OCI-LY3 (cell line): Measurements from ENCODE around the gene C2orf76.

Experiments
- H2AFZ ChIP-seq: fragments of 200-600, 300-600 bp; shearing (Covaris generic); 2 replicates; pipeline ENCODE4 v1.6.0; 2014; ENCODE audit warnings: antibody characterized with exemption, low read depth, low read length
- H3K27ac ChIP-seq: fragments of 200-600, 300-600 bp; sonication (generic); 2 replicates; pipeline ENCODE4 v1.5.1; 2014; ENCODE audit warnings: mild to moderate bottlenecking, low read length, moderate library complexity, mixed read lengths
- H3K27me3 ChIP-seq: fragments of 200-600, 300-600 bp; sonication (generic); 2 replicates; pipeline ENCODE4 v1.6.1; 2014; ENCODE audit warnings: low read depth, low read length, mixed read lengths
- H3K36me3 ChIP-seq: fragments of 200-600, 300-600 bp; sonication (generic); replicated peaks from 2 replicates; pipeline ENCODE3; 2014; ENCODE audit warnings: low read depth, low read length, mixed read lengths
- H3K4me1 ChIP-seq: fragments of 300-600, 200-600 bp; sonication (generic); 2 replicates; pipeline ENCODE4 v1.6.1; 2014; ENCODE audit warnings: low read length, mixed read lengths
- H3K4me2 ChIP-seq: fragments of 200-600, 300-600 bp; sonication (generic); 2 replicates; pipeline ENCODE4 v1.6.1; 2014; ENCODE audit warnings: low read length, mixed read lengths
- H3K4me3 ChIP-seq: fragments of 300-600, 200-600 bp; sonication (generic); 2 replicates; pipeline ENCODE4 v1.5.1; 2014; ENCODE audit warnings: antibody characterized with exemption, mild to moderate bottlenecking, low read length, moderate library complexity
- H3K79me2 ChIP-seq: fragments of 300-600, 200-600 bp; shearing (Covaris generic); 2 replicates; pipeline ENCODE4 v1.6.1; 2014; ENCODE audit warnings: mild to moderate bottlenecking, low read length, mixed read lengths
- H3K9ac ChIP-seq: fragments of 300-600, 200-600 bp; shearing (Covaris generic); 2 replicates; pipeline ENCODE4 v1.6.0; 2014; ENCODE audit warnings: mild to moderate bottlenecking, low read length, moderate library complexity
- H3K9me3 ChIP-seq: fragments of 200-600, 300-600 bp; shearing (Covaris generic); 2 replicates; pipeline ENCODE4 v1.6.1; 2014; ENCODE audit warnings: low read length, mixed read lengths; ENCODE audit not compliant: insufficient read depth
- H4K20me1 ChIP-seq: fragments of 200-600, 300-600 bp; sonication (generic); 2 replicates; pipeline ENCODE4 v1.6.1; 2016; ENCODE audit warnings: low read length, mixed read lengths; ENCODE audit not compliant: insufficient read depth
- EZH2phosphoT487 ChIP-seq: fragments of 200-600 bp; shearing (Covaris generic); IDR thresholded peaks from 2 replicates; pipeline ENCODE4 v1.6.1; 2018; ENCODE audit warnings: antibody characterized with exemption, mixed run types, low read depth
- TF ChIP-seq, protein P1 (sequence below): fragments of 200-600, 300-600 bp; sonication (generic); IDR thresholded peaks from 2 replicates; pipeline ENCODE4 v1.5.1; 2014; ENCODE audit warnings: antibody characterized with exemption, low read length, low read depth

The C2orf76 gene

DNA sequence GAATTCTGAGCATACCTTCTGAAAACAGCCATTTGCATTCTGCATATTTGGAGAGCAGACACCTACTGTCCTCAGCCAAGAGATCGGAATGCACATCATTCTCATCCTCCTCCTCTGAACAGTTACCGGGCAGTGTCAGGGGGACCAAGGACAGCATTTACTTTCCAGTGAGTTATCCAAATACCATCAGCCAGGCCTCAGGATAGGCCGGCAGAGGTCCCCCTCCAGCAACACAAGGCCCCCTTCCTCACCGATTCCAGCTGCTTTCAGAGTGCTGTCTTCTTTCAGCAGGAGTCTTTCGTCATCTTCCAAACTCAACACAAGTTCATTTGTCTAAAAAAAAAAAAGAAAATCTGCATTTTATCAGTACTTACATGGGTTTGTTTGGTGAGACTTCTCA lies 55.3 kb downstream of the C2orf76 start:
- Histone ChIP-seq H3K9ac (no peak overlapping the region), H2AFZ (no peak overlapping the region), H4K20me1 (no peaks in the 10 kb centered on the region), H3K9me3 (no peaks in the 10 kb centered on the region), H3K4me2 (no peak overlapping the region), H3K4me1 (no peaks in the 10 kb centered on the region), H3K4me3 (no peak overlapping the region), H3K27ac (no peak overlapping the region), H3K79me2 (no peaks in the 10 kb centered on the region), H3K36me3 (no peaks in the 10 kb centered on the region), H3K27me3 (no peaks in the 10 kb centered on the region)
- TF ChIP-seq, protein P1, sequence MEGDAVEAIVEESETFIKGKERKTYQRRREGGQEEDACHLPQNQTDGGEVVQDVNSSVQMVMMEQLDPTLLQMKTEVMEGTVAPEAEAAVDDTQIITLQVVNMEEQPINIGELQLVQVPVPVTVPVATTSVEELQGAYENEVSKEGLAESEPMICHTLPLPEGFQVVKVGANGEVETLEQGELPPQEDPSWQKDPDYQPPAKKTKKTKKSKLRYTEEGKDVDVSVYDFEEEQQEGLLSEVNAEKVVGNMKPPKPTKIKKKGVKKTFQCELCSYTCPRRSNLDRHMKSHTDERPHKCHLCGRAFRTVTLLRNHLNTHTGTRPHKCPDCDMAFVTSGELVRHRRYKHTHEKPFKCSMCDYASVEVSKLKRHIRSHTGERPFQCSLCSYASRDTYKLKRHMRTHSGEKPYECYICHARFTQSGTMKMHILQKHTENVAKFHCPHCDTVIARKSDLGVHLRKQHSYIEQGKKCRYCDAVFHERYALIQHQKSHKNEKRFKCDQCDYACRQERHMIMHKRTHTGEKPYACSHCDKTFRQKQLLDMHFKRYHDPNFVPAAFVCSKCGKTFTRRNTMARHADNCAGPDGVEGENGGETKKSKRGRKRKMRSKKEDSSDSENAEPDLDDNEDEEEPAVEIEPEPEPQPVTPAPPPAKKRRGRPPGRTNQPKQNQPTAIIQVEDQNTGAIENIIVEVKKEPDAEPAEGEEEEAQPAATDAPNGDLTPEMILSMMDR, result no peak
- no peak for TF ChIP-seq EZH2phosphoT487

GRCh38 chr2:119308793-119309330 lies 57.8 kb downstream of the C2orf76 start:
- Histone ChIP-seq H3K4me3 (no peak overlapping the region), H3K9me3 (no peaks in the 10 kb centered on the region), H2AFZ (no peak overlapping the region), H3K27ac (no peak overlapping the region), H3K27me3 (no peaks in the 10 kb centered on the region), H3K4me1 (no peaks in the 10 kb centered on the region), H3K4me2 (no peak overlapping the region), H3K9ac (no peak overlapping the region), H3K36me3 (no peaks in the 10 kb centered on the region), H4K20me1 (no peaks in the 10 kb centered on the region), H3K79me2 (no peaks in the 10 kb centered on the region)
- TF ChIP-seq, protein P1, result no peak
- no peak for TF ChIP-seq EZH2phosphoT487

DNA sequence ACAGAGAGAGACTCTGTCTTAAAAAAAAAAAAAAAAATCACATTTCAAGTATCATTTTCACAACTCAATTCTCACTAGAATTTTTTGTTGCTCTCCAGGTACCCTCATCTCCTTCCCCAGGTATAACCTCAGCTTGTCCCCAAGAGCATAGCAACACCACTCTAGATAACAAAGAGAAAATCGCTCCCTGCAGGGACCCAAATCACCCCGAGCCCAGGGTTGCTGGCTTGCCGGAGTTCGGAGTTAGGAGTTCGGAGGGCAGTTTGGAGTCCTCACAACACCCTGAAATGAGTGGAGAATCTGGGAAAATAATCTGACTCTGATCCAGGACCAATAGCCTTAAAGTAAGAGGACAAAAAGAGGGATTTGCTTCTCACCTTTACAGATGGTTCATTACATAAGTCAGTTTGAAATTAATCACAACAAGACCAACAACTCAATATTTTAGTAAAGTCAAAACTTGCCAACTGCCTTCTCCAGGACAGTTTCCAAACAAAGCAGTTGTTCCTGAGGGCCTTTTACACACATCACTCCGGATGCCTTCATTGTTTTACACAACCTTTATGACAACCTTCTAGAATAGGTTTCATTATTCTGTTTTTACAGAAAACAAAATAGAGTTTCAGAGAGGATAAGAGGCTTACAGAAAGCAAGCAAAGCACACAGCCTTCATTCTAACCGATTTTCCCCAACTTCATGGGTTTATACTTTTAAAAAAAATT lies 59.1 kb downstream of the C2orf76 start:
- no peak overlapping the region for H3K4me2 ChIP-seq
- no peaks in the 10 kb centered on the region for H3K79me2 ChIP-seq
- no peaks in the 10 kb centered on the region for H3K4me1 ChIP-seq
- H3K4me3 ChIP-seq, result no peak overlapping the region
- H3K27ac ChIP-seq, result no peak overlapping the region
- H3K36me3 ChIP-seq, result no peaks in the 10 kb centered on the region
- H3K9me3 ChIP-seq, result no peaks in the 10 kb centered on the region
- TF ChIP-seq, protein P1, result no peak
- no peak for TF ChIP-seq EZH2phosphoT487
- H3K27me3 ChIP-seq, result no peaks in the 10 kb centered on the region
- H4K20me1 ChIP-seq, result no peaks in the 10 kb centered on the region
- no peak overlapping the region for H3K9ac ChIP-seq
- H2AFZ ChIP-seq, result no peak overlapping the region

GRCh38 chr2:119306196-119306590 lies 60.4 kb downstream of the C2orf76 start:
- H3K9ac ChIP-seq, result no peak overlapping the region

More at GRCh38 chr2:119306196-119306590, 60.4 kb downstream of the C2orf76 start:
- H3K27ac ChIP-seq, result no peak overlapping the region
- no peaks in the 10 kb centered on the region for H3K36me3 ChIP-seq
- H3K79me2 ChIP-seq, result no peaks in the 10 kb centered on the region
- TF ChIP-seq EZH2phosphoT487, result no peak
- TF ChIP-seq, protein P1, result no peak
- no peak overlapping the region for H2AFZ ChIP-seq
- H3K27me3 ChIP-seq, result no peaks in the 10 kb centered on the region
- H3K4me3 ChIP-seq, result no peak overlapping the region
- no peaks in the 10 kb centered on the region for H3K4me1 ChIP-seq
- H3K9me3 ChIP-seq, result no peaks in the 10 kb centered on the region
- no peaks in the 10 kb centered on the region for H4K20me1 ChIP-seq
- no peak overlapping the region for H3K4me2 ChIP-seq
